ENCODE results near the gene SLC9A5.

The SLC9A5 gene

GRCh38 chr16:67317853-67318252 lies 69.1 kb downstream of the SLC9A5 start:
- no peak for FAIRE-seq

Measured in islet of Langerhans (tissue), 1 donor.